ENCODE measurements around the gene KMT2B.

Gene KMT2B

GRCh38 chr19:35755131-35755549, 37.3 kb downstream of the KMT2B start:
- H3K27me3 ChIP-seq (ENCODE audit: insufficient read depth, low read length, poor library complexity) = no peaks in the 10 kb centered on the region
- H3K4me2 ChIP-seq (ENCODE audit: low read length) = peak overlapping the region; percentile 56
- no peak overlapping the region for H2AK5ac ChIP-seq (ENCODE audit: low read length)
- peaks cover 9% of the 10 kb centered on the region for H3K79me1 ChIP-seq (ENCODE audit: low read length)
- no CpG with 5 or more reads among the region's 17 CpGs for WGBS (ENCODE audit: extremely low coverage, insufficient coverage, low lambda C conversion rate)
- H3K56ac ChIP-seq (ENCODE audit: low read length) = peak overlapping the region; percentile 91
- H3K36me3 ChIP-seq (ENCODE audit: control insufficient read depth, insufficient read depth, low read length) = peaks cover 2% of the 10 kb centered on the region
- no peak overlapping the region for H3K23ac ChIP-seq (ENCODE audit: low read length)
- no peak overlapping the region for H2BK15ac ChIP-seq (replicated peaks; ENCODE audit: low read depth)
- H3K9ac ChIP-seq (ENCODE audit: low read length) = peak overlapping the region; percentile 57
- no peak overlapping the region for H4K5ac ChIP-seq (ENCODE audit: low read length)
- H3K27ac ChIP-seq (ENCODE audit: low read depth, low read length) = no peak overlapping the region
- no peak overlapping the region for H2BK5ac ChIP-seq (ENCODE audit: low read length)
- no peak overlapping the region for H4K8ac ChIP-seq (ENCODE audit: low read depth, low read length)
- no peak overlapping the region for H3K18ac ChIP-seq (ENCODE audit: low read length)
- DNase-seq = no peak
- H3K4me1 ChIP-seq (ENCODE audit: control insufficient read depth, low read depth, low read length) = no peaks in the 10 kb centered on the region
- H3K4ac ChIP-seq (ENCODE audit: low read depth, low read length) = no peak overlapping the region
- peaks cover 4% of the 10 kb centered on the region for H3K79me2 ChIP-seq (ENCODE audit: control insufficient read depth, insufficient read depth, low read length)
- H3K4me3 ChIP-seq (ENCODE audit: low read length) = no peak overlapping the region
- H2BK120ac ChIP-seq (ENCODE audit: low read depth, low read length) = no peak overlapping the region

GRCh38 chr19:35755550-35756376, 38.0 kb downstream of the KMT2B start:
- DNase-seq = no peak
- H3K9ac ChIP-seq (ENCODE audit: low read length) = peak overlapping the region; percentile 75
- no peaks in the 10 kb centered on the region for H3K4me1 ChIP-seq (ENCODE audit: control insufficient read depth, low read depth, low read length)
- no peak overlapping the region for H3K27ac ChIP-seq (ENCODE audit: low read depth, low read length)
- H3K27me3 ChIP-seq (ENCODE audit: insufficient read depth, low read length, poor library complexity) = no peaks in the 10 kb centered on the region
- H3K36me3 ChIP-seq (ENCODE audit: control insufficient read depth, insufficient read depth, low read length) = peaks cover 2% of the 10 kb centered on the region
- H3K4me2 ChIP-seq (ENCODE audit: low read length) = peak overlapping the region; percentile 90
- H4K8ac ChIP-seq (ENCODE audit: low read depth, low read length) = no peak overlapping the region
- H3K4ac ChIP-seq (ENCODE audit: low read depth, low read length) = peak overlapping the region; percentile 60
- peaks cover 9% of the 10 kb centered on the region for H3K79me1 ChIP-seq (ENCODE audit: low read length)
- no peak overlapping the region for H2BK5ac ChIP-seq (ENCODE audit: low read length)
- no CpG with 5 or more reads among the region's 74 CpGs for WGBS (ENCODE audit: extremely low coverage, insufficient coverage, low lambda C conversion rate)
- H3K23ac ChIP-seq (ENCODE audit: low read length) = peak overlapping the region; percentile 83
- peak overlapping the region; percentile 91 for H3K56ac ChIP-seq (ENCODE audit: low read length)
- H2BK15ac ChIP-seq (replicated peaks; ENCODE audit: low read depth) = no peak overlapping the region
- H4K5ac ChIP-seq (ENCODE audit: low read length) = no peak overlapping the region
- H2BK120ac ChIP-seq (ENCODE audit: low read depth, low read length) = no peak overlapping the region
- no peak overlapping the region for H3K18ac ChIP-seq (ENCODE audit: low read length)
- H3K79me2 ChIP-seq (ENCODE audit: control insufficient read depth, insufficient read depth, low read length) = peaks cover 4% of the 10 kb centered on the region
- peak overlapping the region; percentile 20 for H3K4me3 ChIP-seq (ENCODE audit: low read length)
- H2AK5ac ChIP-seq (ENCODE audit: low read length) = no peak overlapping the region

- H3K4ac ChIP-seq (ENCODE audit: low read depth, low read length) = peak within 1 kb of the TSS; percentile 82
- no peak within 1 kb of the TSS for H2BK15ac ChIP-seq (replicated peaks; ENCODE audit: low read depth)
- H4K5ac ChIP-seq (ENCODE audit: low read length) = no peak within 1 kb of the TSS
- peak within 1 kb of the TSS; percentile 90 for H3K4me2 ChIP-seq (ENCODE audit: low read length)
- peak; percentile 65 for DNase-seq
- H3K27ac ChIP-seq (ENCODE audit: low read depth, low read length) = peak within 1 kb of the TSS; percentile 87
- no peak within 1 kb of the TSS for H2AK5ac ChIP-seq (ENCODE audit: low read length)
- no peak within 1 kb of the TSS for H2BK5ac ChIP-seq (ENCODE audit: low read length)
- WGBS (ENCODE audit: extremely low coverage, insufficient coverage, low lambda C conversion rate) = no CpG with 5 or more reads among the region's 52 CpGs
- H3K4me3 ChIP-seq (ENCODE audit: low read length) = peak within 1 kb of the TSS; percentile 20
- no peaks in the 10 kb centered on the region for H3K27me3 ChIP-seq (ENCODE audit: insufficient read depth, low read length, poor library complexity)
- peak within 1 kb of the TSS; percentile 75 for H3K9ac ChIP-seq (ENCODE audit: low read length)
- peak within 1 kb of the TSS; percentile 83 for H3K23ac ChIP-seq (ENCODE audit: low read length)
- H3K18ac ChIP-seq (ENCODE audit: low read length) = peak within 1 kb of the TSS; percentile 73
- H3K79me2 ChIP-seq (ENCODE audit: control insufficient read depth, insufficient read depth, low read length) = peaks cover 4% of the 10 kb centered on the region
- peak within 1 kb of the TSS; percentile 39 for H4K8ac ChIP-seq (ENCODE audit: low read depth, low read length)
- H3K56ac ChIP-seq (ENCODE audit: low read length) = peak within 1 kb of the TSS; percentile 88
- H3K4me1 ChIP-seq (ENCODE audit: control insufficient read depth, low read depth, low read length) = no peaks in the 10 kb centered on the region
- H3K36me3 ChIP-seq (ENCODE audit: control insufficient read depth, insufficient read depth, low read length) = peaks cover 4% of the 10 kb centered on the region
- no peak within 1 kb of the TSS for H2BK120ac ChIP-seq (ENCODE audit: low read depth, low read length)
- H3K79me1 ChIP-seq (ENCODE audit: low read length) = peaks cover 9% of the 10 kb centered on the region
Observed at GRCh38 chr19:35756377-35757230, 38.8 kb downstream of the KMT2B start, which contains the start of gene HSPB6. TSS of gene HSPB6 (minus strand) at chr19:35757029. CDS start at chr19:35757008, 21 bp downstream.

GRCh38 chr19:35757231-35757748, 39.5 kb downstream of the KMT2B start:
- peak; percentile 90 for DNase-seq
- H3K27me3 ChIP-seq (ENCODE audit: insufficient read depth, low read length, poor library complexity) = no peaks in the 10 kb centered on the region
- peak overlapping the region; percentile 73 for H3K18ac ChIP-seq (ENCODE audit: low read length)
- H2AK5ac ChIP-seq (ENCODE audit: low read length) = no peak overlapping the region
- peak overlapping the region; percentile 82 for H3K4ac ChIP-seq (ENCODE audit: low read depth, low read length)
- WGBS (ENCODE audit: extremely low coverage, insufficient coverage, low lambda C conversion rate) = no CpG with 5 or more reads among the region's 19 CpGs
- H3K4me2 ChIP-seq (ENCODE audit: low read length) = peak overlapping the region; percentile 54
- peak overlapping the region; percentile 16 for H3K4me3 ChIP-seq (ENCODE audit: low read length)
- no peak overlapping the region for H2BK15ac ChIP-seq (replicated peaks; ENCODE audit: low read depth)
- no peak overlapping the region for H2BK5ac ChIP-seq (ENCODE audit: low read length)
- peak overlapping the region; percentile 75 for H3K9ac ChIP-seq (ENCODE audit: low read length)
- peaks cover 9% of the 10 kb centered on the region for H3K79me1 ChIP-seq (ENCODE audit: low read length)
- peaks cover 6% of the 10 kb centered on the region for H3K36me3 ChIP-seq (ENCODE audit: control insufficient read depth, insufficient read depth, low read length)
- peak overlapping the region; percentile 88 for H3K56ac ChIP-seq (ENCODE audit: low read length)
- H2BK120ac ChIP-seq (ENCODE audit: low read depth, low read length) = no peak overlapping the region
- H3K23ac ChIP-seq (ENCODE audit: low read length) = no peak overlapping the region
- no peak overlapping the region for H4K5ac ChIP-seq (ENCODE audit: low read length)
- H3K27ac ChIP-seq (ENCODE audit: low read depth, low read length) = peak overlapping the region; percentile 87
- H4K8ac ChIP-seq (ENCODE audit: low read depth, low read length) = peak overlapping the region; percentile 39
- peaks cover 4% of the 10 kb centered on the region for H3K79me2 ChIP-seq (ENCODE audit: control insufficient read depth, insufficient read depth, low read length)
- H3K4me1 ChIP-seq (ENCODE audit: control insufficient read depth, low read depth, low read length) = no peaks in the 10 kb centered on the region

- Histone ChIP-seq H3K18ac (ENCODE audit: low read length) (peak within 1 kb of the TSS; percentile 73), H3K79me1 (ENCODE audit: low read length) (peaks cover 9% of the 10 kb centered on the region), H2BK5ac (ENCODE audit: low read length) (peak within 1 kb of the TSS; percentile 75), H4K8ac (ENCODE audit: low read depth, low read length) (peak within 1 kb of the TSS; percentile 39), H3K56ac (ENCODE audit: low read length) (peak within 1 kb of the TSS; percentile 99), H3K79me2 (ENCODE audit: control insufficient read depth, insufficient read depth, low read length) (peaks cover 4% of the 10 kb centered on the region), H3K4me3 (ENCODE audit: low read length) (peak within 1 kb of the TSS; percentile 93), H4K5ac (ENCODE audit: low read length) (no peak within 1 kb of the TSS), H3K27me3 (ENCODE audit: insufficient read depth, low read length, poor library complexity) (no peaks in the 10 kb centered on the region), H3K9ac (ENCODE audit: low read length) (peak within 1 kb of the TSS; percentile 94), H3K4me1 (ENCODE audit: control insufficient read depth, low read depth, low read length) (no peaks in the 10 kb centered on the region), H3K4ac (ENCODE audit: low read depth, low read length) (peak within 1 kb of the TSS; percentile 90), H3K27ac (ENCODE audit: low read depth, low read length) (peak within 1 kb of the TSS; percentile 87), H2AK5ac (ENCODE audit: low read length) (no peak within 1 kb of the TSS), H2BK15ac (replicated peaks; ENCODE audit: low read depth) (no peak within 1 kb of the TSS), H3K36me3 (ENCODE audit: control insufficient read depth, insufficient read depth, low read length) (peaks cover 6% of the 10 kb centered on the region), H3K23ac (ENCODE audit: low read length) (no peak within 1 kb of the TSS), H3K4me2 (ENCODE audit: low read length) (peak within 1 kb of the TSS; percentile 58), H2BK120ac (ENCODE audit: low read depth, low read length) (no peak within 1 kb of the TSS)
- DNase-seq = peak; percentile 100
- no CpG with 5 or more reads among the region's 53 CpGs for WGBS (ENCODE audit: extremely low coverage, insufficient coverage, low lambda C conversion rate)
Observed at GRCh38 chr19:35757749-35758608, 40.2 kb downstream of the KMT2B start, which contains the start of gene PROSER3. TSS of gene PROSER3 (plus strand) at chr19:35758176. CDS start at chr19:35758216, 40 bp downstream.

All from mesendoderm (in vitro differentiated cells).